Mesenchymal stem cell (in vitro differentiated cells and primary cell): ENCODE measurements around the gene ABT1.

ENCODE experiments used
- DNase-seq: peaks from one replicate; pipeline ENCODE4 v3.0.0-alpha.2; 2013
- H2AFZ ChIP-seq: one replicate; pipeline ENCODE4 v1.6.1; 2013; ENCODE audit warnings: low read depth, mild to moderate bottlenecking, control low read depth, inconsistent platforms, low read length, moderate library complexity
- H2AK5ac ChIP-seq: 2 replicates; pipeline ENCODE4 v1.6.1; 2013; ENCODE audit warnings: low read length, moderate library complexity, mild to moderate bottlenecking, inconsistent platforms; ENCODE audit not compliant: severe bottlenecking
- H2BK120ac ChIP-seq: one replicate; pipeline ENCODE4 v1.6.1; 2013; ENCODE audit warnings: low read depth, mild to moderate bottlenecking, inconsistent platforms, low read length, moderate library complexity
- H2BK12ac ChIP-seq, 2 experiments: one replicate each; pipeline ENCODE4 v1.6.1; 2013; ENCODE audit warnings: inconsistent platforms in 2 of 2, low read length in 2 of 2, mild to moderate bottlenecking in 2 of 2, moderate library complexity in 2 of 2, control low read depth in 1 of 2
- H2BK15ac ChIP-seq: one replicate; pipeline ENCODE4 v1.6.1; 2013; ENCODE audit warnings: mild to moderate bottlenecking, low read depth, inconsistent platforms; ENCODE audit not compliant: poor library complexity, severe bottlenecking
- H2BK5ac ChIP-seq: 2 replicates; pipeline ENCODE4 v1.6.1; 2013; ENCODE audit warnings: low read depth, mild to moderate bottlenecking, low read length, control low read depth, inconsistent platforms; ENCODE audit not compliant: poor library complexity, severe bottlenecking
- H3K14ac ChIP-seq, 2 experiments: one replicate each; pipeline ENCODE4 v1.6.1; 2013; ENCODE audit warnings: inconsistent platforms in 2 of 2, low read length in 2 of 2, control low read depth in 1 of 2, mild to moderate bottlenecking in 1 of 2, moderate library complexity in 1 of 2
- H3K18ac ChIP-seq, 2 experiments: one replicate each; pipeline ENCODE4 v1.6.1; 2013; ENCODE audit warnings: inconsistent platforms in 2 of 2, low read length in 2 of 2, control low read depth in 1 of 2, low read depth in 1 of 2, mild to moderate bottlenecking in 1 of 2
- H3K23ac ChIP-seq, 2 experiments: one replicate each; pipeline ENCODE4 v1.6.1; 2013; ENCODE audit warnings: inconsistent platforms in 2 of 2, low read length in 2 of 2, mild to moderate bottlenecking in 2 of 2, moderate library complexity in 2 of 2, control low read depth in 1 of 2
- H3K27ac ChIP-seq: 2 replicates; pipeline ENCODE4 v1.5.1; 2013; ENCODE audit warnings: mild to moderate bottlenecking, moderate library complexity, low read length, control low read depth, inconsistent platforms; ENCODE audit not compliant: poor library complexity, severe bottlenecking
- H3K27me3 ChIP-seq, 2 experiments: 2 replicates each; pipeline versions ENCODE4 v1.6.1 to v1.7.0; 2013; ENCODE audit warnings: low read length in 2 of 2, mild to moderate bottlenecking in 2 of 2, moderate library complexity in 2 of 2, control low read depth in 1 of 2, inconsistent platforms in 1 of 2; ENCODE audit not compliant: control insufficient read depth in 1 of 2, insufficient read depth in 1 of 2
- H3K36me3 ChIP-seq, 2 experiments: 2 replicates each; pipeline versions ENCODE4 v1.6.1 to v1.7.0; 2013; ENCODE audit warnings: low read length in 2 of 2, control low read depth in 1 of 2, inconsistent platforms in 1 of 2, low read depth in 1 of 2, mild to moderate bottlenecking in 1 of 2; ENCODE audit not compliant: insufficient read depth in 2 of 2, control insufficient read depth in 1 of 2
- H3K4ac ChIP-seq, 2 experiments: one replicate each; pipeline ENCODE4 v1.6.1; 2013; ENCODE audit warnings: inconsistent platforms in 2 of 2, low read length in 2 of 2, mild to moderate bottlenecking in 2 of 2, moderate library complexity in 2 of 2, control low read depth in 1 of 2, low read depth in 1 of 2
- H3K4me1 ChIP-seq: 2 replicates; pipeline ENCODE4 v1.6.1; 2013; ENCODE audit warnings: low read depth, low read length, control low read depth; ENCODE audit not compliant: control insufficient read depth, insufficient read depth
- H3K4me2 ChIP-seq: 2 replicates; pipeline ENCODE4 v1.6.1; 2013; ENCODE audit warnings: low read length, mild to moderate bottlenecking, inconsistent platforms; ENCODE audit not compliant: poor library complexity, severe bottlenecking
- H3K4me3 ChIP-seq, 2 experiments: 2 replicates each; pipeline versions ENCODE4 v1.5.1 to v1.7.0; 2013; ENCODE audit warnings: low read length in 2 of 2, mild to moderate bottlenecking in 2 of 2, control low read depth in 1 of 2, low read depth in 1 of 2; ENCODE audit not compliant: insufficient read depth in 1 of 2
- H3K79me1 ChIP-seq: replicated peaks from 2 replicates; pipeline ENCODE4 v1.6.1; 2013; ENCODE audit warnings: mild to moderate bottlenecking, control low read depth, low read length, inconsistent platforms; ENCODE audit not compliant: poor library complexity, severe bottlenecking
- H3K9ac ChIP-seq: 2 replicates; pipeline ENCODE4 v1.7.0; 2013; ENCODE audit warnings: mild to moderate bottlenecking, low read length, moderate library complexity
- H3K9me3 ChIP-seq: 2 replicates; pipeline ENCODE4 v1.7.0; 2013; ENCODE audit warnings: mild to moderate bottlenecking, low read length; ENCODE audit not compliant: control insufficient read depth
- H4K8ac ChIP-seq: one replicate; pipeline ENCODE4 v1.6.1; 2013; ENCODE audit warnings: inconsistent platforms, mild to moderate bottlenecking, low read length, moderate library complexity
- H4K91ac ChIP-seq: one replicate; pipeline ENCODE4 v1.6.1; 2013; ENCODE audit warnings: mild to moderate bottlenecking, low read length, inconsistent platforms
- WGBS: methylation state at CpG from one replicate; pipeline ENCODE4 v1.1.7; 2013; ENCODE audit warnings: mixed read lengths; 5-methylcytosine and 5-hydroxymethylcytosine counted together

ABT1 gene

DNA sequence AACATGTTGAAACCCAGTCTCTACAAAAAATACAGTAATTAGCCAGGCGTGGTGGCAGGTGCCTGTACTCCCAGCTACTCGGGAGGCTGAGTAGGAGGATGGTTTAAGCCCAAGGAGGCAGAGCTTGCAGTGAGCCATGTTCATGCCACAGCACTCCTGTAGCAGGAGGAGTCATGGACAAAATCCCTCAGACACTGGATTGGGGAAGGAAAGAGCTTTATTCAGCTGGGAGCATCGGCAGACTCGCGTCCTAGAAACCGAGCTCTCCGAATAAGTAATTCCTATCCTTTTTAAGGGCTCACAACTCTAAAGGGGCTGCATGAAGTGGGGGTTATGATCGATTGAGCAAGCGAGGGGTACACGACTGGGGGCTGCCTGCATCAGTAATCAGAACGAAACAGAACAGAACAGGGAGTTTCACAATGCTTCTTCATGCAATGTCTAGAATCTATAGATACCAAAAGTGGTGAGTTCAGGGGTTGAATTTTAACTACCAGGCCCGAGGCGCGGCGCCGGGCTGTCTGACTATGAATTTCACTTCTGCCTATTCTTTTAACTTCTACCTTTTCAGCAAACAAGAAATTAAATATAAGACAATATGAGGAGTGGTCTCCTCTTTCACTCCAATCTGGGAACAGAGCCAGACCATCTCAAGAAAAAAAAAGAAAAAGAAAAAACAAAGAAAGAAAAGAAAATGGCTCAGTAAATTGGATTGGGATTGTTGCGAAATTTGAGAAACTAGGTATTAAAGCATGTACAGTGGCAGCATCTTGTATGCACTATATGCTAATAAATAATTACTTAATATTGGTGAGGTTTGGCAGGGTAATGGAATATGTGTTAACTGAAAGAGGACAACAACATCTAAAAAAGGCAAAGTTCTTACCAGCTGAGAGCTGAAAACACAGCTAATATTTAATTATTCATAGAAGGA lies 35.0 kb upstream of the ABT1 start:
- H2AFZ ChIP-seq, result no peak overlapping the region
- H3K4me2 ChIP-seq, result no peak overlapping the region
- no peak overlapping the region for H3K4ac ChIP-seq
- H4K8ac ChIP-seq, result no peak overlapping the region
- H2BK15ac ChIP-seq, result no peak overlapping the region
- no peak for DNase-seq
- H3K79me1 ChIP-seq, result no peaks in the 10 kb centered on the region
- H3K9ac ChIP-seq, result no peak overlapping the region
- no peak overlapping the region for H2BK12ac ChIP-seq
- H3K23ac ChIP-seq, result no peak overlapping the region
- H3K36me3 ChIP-seq, result no peaks in the 10 kb centered on the region
- H2AK5ac ChIP-seq, result no peak overlapping the region
- no peaks in the 10 kb centered on the region for H3K9me3 ChIP-seq
- no peaks in the 10 kb centered on the region for H3K27me3 ChIP-seq
- no peak overlapping the region for H3K14ac ChIP-seq
- H3K4me3 ChIP-seq, result no peak overlapping the region
- no peaks in the 10 kb centered on the region for H3K4me1 ChIP-seq
- no peak overlapping the region for H3K18ac ChIP-seq
- no peak overlapping the region for H2BK120ac ChIP-seq
- no peak overlapping the region for H2BK5ac ChIP-seq
- 94% methylated on average over 16 of the region's 17 CpGs for WGBS
- H4K91ac ChIP-seq, result peak overlapping the region; percentile 46
- no peak overlapping the region for H3K27ac ChIP-seq

DNA sequence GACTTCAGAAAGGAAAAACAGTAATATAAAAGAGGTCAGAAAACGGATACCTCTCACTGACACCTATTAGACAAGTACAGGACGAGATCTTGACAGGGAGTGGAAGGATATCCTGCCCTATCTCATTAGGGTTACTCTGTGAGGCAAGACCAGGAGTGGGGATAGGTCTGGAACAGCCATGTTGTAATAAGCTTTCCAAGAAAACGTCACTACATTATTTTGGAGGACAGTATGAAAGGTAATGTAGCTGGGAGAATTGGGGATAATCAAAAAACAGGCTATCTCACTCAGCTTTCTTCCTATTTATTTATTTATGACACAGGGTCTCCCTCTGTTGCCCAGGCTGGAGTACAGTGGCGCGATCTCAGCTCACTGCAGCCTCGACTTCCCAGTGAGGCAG lies 33.3 kb upstream of the ABT1 start:
- Histone ChIP-seq H4K91ac (no peak overlapping the region), H2BK120ac (no peak overlapping the region)
- 73% methylated on average over 5 of the region's 6 CpGs for WGBS

DNA sequence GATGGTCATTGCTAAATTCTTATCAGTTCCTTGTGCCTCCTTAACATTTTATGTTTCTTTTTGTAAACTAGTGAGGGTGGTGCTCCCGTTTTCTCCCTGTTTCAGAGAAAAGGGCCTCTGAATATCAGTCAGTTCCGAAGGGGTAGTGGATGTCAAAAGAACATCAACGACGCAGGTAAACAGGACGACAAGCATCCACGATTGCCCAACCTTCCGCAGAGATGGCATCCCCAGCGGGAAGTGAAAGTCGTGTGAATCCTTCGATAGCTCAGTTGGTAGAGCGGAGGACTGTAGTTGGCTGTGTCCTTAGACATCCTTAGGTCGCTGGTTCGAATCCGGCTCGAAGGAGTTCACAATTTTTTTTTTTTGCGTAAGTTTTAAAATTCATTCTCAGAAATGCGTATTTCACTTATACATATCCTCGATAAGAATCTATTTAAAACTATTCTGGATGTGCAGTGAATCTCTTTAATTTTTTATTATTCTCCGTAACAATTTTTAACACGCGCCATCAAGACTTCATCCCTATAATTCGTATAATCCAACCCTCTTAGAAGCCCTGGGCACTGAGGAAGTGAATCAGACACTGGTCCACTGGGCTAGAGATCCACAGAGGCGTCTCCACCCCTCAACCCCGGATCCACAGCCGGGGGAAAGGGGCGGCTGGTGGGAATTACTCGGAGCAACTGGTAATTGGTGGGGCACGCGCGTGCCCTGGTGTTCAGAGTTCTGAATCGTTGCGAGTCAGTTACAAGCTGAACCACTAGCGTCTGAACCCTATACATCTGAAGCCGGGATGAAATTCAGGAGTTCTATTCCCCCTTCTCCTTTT lies 27.9 kb upstream of the ABT1 start:
- Histone ChIP-seq H2BK5ac (no peak overlapping the region), H3K4me2 (peak overlapping the region; percentile 48), H4K91ac (no peak overlapping the region), H4K8ac (peak overlapping the region; percentile 40), H3K23ac (no peak overlapping the region), H2AK5ac (no peak overlapping the region), H3K27me3 (no peaks in the 10 kb centered on the region), H3K4ac (no peak overlapping the region), H3K4me3 (peak overlapping the region; percentile 48 to 92), H2BK12ac (no peak overlapping the region), H3K9ac (peak overlapping the region; percentile 90), H3K27ac (peak overlapping the region; percentile 41), H3K79me1 (no peaks in the 10 kb centered on the region), H3K4me1 (no peaks in the 10 kb centered on the region), H2BK120ac (no peak overlapping the region), H3K18ac (no peak overlapping the region), H3K36me3 (no peaks in the 10 kb centered on the region), H3K14ac (no peak overlapping the region), H3K9me3 (no peaks in the 10 kb centered on the region), H2AFZ (no peak overlapping the region), H2BK15ac (no peak overlapping the region)
- DNase-seq, result peak; percentile 93
- under 1% methylated on average over 24 of the region's 34 CpGs for WGBS

More for the DNA sequence above, 33.3 kb upstream of the ABT1 start:
- no peaks in the 10 kb centered on the region for H3K4me1 ChIP-seq
- no peak overlapping the region for H2AK5ac ChIP-seq
- H3K4ac ChIP-seq, result no peak overlapping the region
- no peak overlapping the region for H3K9ac ChIP-seq
- no peak overlapping the region for H2BK5ac ChIP-seq
- no peak overlapping the region for H2BK12ac ChIP-seq
- H4K8ac ChIP-seq, result no peak overlapping the region
- no peak overlapping the region for H3K23ac ChIP-seq
- no peak overlapping the region for H3K18ac ChIP-seq
- H2BK15ac ChIP-seq, result no peak overlapping the region
- no peak overlapping the region for H3K27ac ChIP-seq
- H3K14ac ChIP-seq, result no peak overlapping the region
- no peak overlapping the region for H3K4me3 ChIP-seq
- no peaks in the 10 kb centered on the region for H3K27me3 ChIP-seq
- H3K79me1 ChIP-seq, result no peaks in the 10 kb centered on the region
- no peak for DNase-seq
- no peak overlapping the region for H3K4me2 ChIP-seq
- no peaks in the 10 kb centered on the region for H3K9me3 ChIP-seq
- no peak overlapping the region for H2AFZ ChIP-seq
- H3K36me3 ChIP-seq, result no peaks in the 10 kb centered on the region

DNA sequence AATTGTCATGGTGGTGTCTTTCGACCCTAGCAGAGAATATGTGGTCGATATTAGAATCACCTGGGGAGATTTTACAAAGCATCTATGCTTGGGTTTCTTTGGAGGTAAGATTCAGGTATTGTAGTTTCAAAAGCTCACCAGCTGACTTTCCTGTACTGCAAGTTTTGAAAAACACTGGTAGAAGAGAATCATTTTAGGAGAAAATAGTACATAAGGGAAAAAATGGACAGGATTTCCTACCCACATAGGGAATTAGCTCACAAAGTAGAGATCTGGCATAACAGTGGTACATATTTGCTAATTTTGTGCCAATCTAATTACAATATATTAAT lies 27.4 kb upstream of the ABT1 start:
- H3K27me3 ChIP-seq, result no peaks in the 10 kb centered on the region
- no peak overlapping the region for H2AFZ ChIP-seq
- H2BK12ac ChIP-seq, result no peak overlapping the region
- no peaks in the 10 kb centered on the region for H3K9me3 ChIP-seq
- H3K4me3 ChIP-seq, result peak overlapping the region in 1 of 2 experiments; percentile 92
- H4K8ac ChIP-seq, result no peak overlapping the region
- 13% methylated on average over 2 of the region's 2 CpGs for WGBS
- DNase-seq, result no peak
- H3K14ac ChIP-seq, result no peak overlapping the region
- no peaks in the 10 kb centered on the region for H3K4me1 ChIP-seq
- H3K4ac ChIP-seq, result no peak overlapping the region
- no peaks in the 10 kb centered on the region for H3K79me1 ChIP-seq
- no peaks in the 10 kb centered on the region for H3K36me3 ChIP-seq
- no peak overlapping the region for H2BK120ac ChIP-seq
- H4K91ac ChIP-seq, result no peak overlapping the region
- no peak overlapping the region for H3K18ac ChIP-seq
- peak overlapping the region; percentile 90 for H3K9ac ChIP-seq
- peak overlapping the region; percentile 48 for H3K4me2 ChIP-seq
- H2AK5ac ChIP-seq, result no peak overlapping the region
- H3K23ac ChIP-seq, result no peak overlapping the region
- no peak overlapping the region for H2BK15ac ChIP-seq
- H2BK5ac ChIP-seq, result no peak overlapping the region
- H3K27ac ChIP-seq, result peak overlapping the region; percentile 41
